NCI-H460 (cell line): ENCODE measurements around the gene EPHA3. TPM values are rescaled to one million over a fixed set of nuclear protein-coding genes. Genes with fewer than 3 reads are reported as not detected.

Experiments
- DNase-seq: peaks from one replicate; pipeline ENCODE4 v3.0.0-alpha.2; 2016; ENCODE audit warnings: low read depth; ENCODE audit errors: extremely low read depth
- total RNA-seq: library from RNA; depleted of rRNA; stranded (reverse); fragments of >200 nt; shearing (Covaris generic); gene quantifications from 2 replicates; pipeline ENCODE4 v1.2.3, GENCODE V29; 2014

The EPHA3 gene
- total RNA-seq, 1 experiment from 2014 or later: 7.2 TPM

- DNase-seq: no peak
Observed at GRCh38 chr3:89434621-89435380, 327.4 kb downstream of the EPHA3 start.

GRCh38 chr3:89436846-89437245 lies 329.4 kb downstream of the EPHA3 start:
- no peak for DNase-seq

- no peak for DNase-seq
Observed at GRCh38 chr3:89440386-89440785, 333.0 kb downstream of the EPHA3 start.

DNA sequence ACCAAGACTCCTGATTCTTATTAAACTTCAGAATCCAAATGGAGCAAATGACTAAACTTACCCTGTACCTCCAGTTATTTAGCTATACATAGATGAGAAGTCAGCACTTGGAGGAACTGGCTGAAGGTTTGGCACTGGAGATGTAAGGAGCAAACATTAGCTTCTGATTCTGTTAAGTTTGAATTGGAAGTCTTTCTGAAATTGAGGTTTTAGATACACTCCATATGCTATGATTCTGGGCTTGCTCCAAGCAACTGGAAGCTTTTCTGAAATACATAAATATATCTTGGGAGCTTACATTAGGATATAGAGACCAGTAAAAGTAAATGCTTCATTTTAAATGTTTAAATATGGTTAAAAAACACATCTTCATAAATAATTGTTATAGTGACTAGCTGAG lies 333.7 kb downstream of the EPHA3 start:
- DNase-seq: no peak

DNA sequence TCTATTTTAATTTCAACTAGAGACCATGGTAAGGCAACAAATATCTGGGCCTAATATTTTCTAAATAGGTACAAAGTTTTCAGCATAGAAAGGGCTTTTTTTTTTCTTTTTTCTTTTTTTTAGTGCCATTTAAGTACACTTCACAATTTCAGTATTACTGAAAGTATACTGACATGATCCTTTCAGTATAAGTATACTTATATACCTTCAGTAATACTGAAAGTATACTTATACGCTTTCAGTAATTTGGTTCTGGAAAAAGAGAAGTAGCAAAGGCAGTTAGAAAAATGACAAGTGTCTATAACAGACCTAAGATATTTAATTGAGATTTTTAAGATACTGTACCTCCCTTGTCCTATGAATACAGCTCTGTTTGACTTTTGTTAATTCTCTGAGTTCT lies 339.2 kb downstream of the EPHA3 start:
- no peak for DNase-seq

GRCh38 chr3:89447243-89447642 lies 339.8 kb downstream of the EPHA3 start:
- no peak for DNase-seq

DNA sequence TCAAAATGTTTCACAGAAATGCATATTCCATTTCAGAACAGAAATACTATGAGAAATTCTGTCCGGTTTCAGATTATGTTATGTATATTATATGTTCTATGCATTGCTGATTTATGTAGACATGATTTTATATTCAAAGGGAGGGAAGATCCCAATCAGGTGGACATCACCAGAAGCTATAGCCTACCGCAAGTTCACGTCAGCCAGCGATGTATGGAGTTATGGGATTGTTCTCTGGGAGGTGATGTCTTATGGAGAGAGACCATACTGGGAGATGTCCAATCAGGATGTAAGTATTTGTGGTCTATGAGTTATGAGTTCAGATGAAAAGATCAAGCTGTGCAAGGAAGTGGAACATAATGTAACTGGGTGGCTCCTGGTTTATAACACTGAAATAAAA lies 341.7 kb downstream of the EPHA3 start:
- no peak for DNase-seq

GRCh38 chr3:89452066-89452465 lies 344.6 kb downstream of the EPHA3 start:
- DNase-seq: no peak

GRCh38 chr3:89455240-89455639 lies 347.8 kb downstream of the EPHA3 start:
- DNase-seq: no peak

- DNase-seq: no peak
Observed at GRCh38 chr3:89467898-89468363, 360.5 kb downstream of the EPHA3 start.

DNA sequence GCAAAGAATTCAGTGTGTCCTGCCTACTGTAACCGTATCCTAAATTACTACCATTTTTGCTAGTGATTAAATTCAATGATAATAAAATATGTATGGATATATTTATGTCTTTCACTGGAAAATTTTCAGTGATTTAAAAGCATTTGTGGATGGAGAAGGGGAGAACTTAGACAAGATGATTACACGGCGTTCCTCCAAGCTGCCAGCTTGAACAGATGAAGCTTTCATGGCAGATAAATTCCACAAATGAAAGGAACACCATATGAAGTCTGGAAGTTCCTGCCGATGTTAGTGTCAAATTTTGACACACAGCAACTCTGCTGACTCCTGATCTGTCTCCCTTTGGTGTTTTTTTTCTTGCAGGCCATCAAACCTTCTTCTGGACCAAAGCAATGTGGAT lies 364.7 kb downstream of the EPHA3 start:
- no peak for DNase-seq

- no peak for DNase-seq
Observed at GRCh38 chr3:89474333-89475130, 367.1 kb downstream of the EPHA3 start.

GRCh38 chr3:89488800-89489580 lies 381.6 kb downstream of the EPHA3 start:
- DNase-seq: no peak

- no peak for DNase-seq
Observed at GRCh38 chr3:89490129-89490528, 382.7 kb downstream of the EPHA3 start.

DNA sequence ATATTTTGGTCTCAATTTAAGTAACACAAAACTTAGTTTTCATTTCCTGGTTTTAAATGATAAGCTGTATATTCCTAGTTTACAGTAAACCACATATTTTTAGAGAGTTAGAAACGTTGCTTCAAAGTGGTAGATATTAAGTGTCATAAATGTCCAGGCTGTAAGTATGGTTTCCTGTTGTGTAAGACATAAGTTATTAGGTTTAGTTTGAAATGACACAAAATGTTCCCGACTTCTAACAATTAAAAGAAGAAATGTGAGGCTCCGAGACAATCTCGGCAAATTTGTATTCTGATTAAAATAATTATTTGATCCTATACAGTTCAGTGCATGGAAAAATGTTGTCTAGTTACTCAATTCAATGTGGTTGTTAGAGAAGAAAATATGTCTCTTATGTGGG lies 387.3 kb downstream of the EPHA3 start:
- no peak for DNase-seq

- DNase-seq: no peak
Observed at GRCh38 chr3:89503891-89504391, 396.5 kb downstream of the EPHA3 start.

DNA sequence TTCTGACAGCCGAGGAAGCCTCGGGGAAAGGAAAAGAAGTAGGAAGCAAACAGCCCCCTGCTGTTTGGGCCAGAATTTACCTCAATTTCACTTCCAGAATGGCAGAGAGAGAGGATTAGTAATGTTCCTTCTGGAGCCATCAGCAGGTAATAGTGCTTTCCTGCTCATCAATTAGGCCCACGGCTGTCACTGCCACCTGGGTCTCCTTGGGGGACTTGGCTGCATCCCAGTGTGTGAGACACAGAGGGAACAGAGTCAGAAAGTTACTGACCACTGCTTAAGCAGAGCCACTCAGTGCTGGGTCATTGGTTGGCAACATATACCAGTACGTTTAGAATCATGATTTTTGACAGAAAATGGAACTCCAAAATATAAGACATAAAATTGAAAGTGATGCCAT lies 397.0 kb downstream of the EPHA3 start:
- DNase-seq: no peak

GRCh38 chr3:89506462-89507103 lies 399.2 kb downstream of the EPHA3 start:
- no peak for DNase-seq

GRCh38 chr3:89521328-89521727 lies 413.9 kb downstream of the EPHA3 start:
- DNase-seq: no peak

- DNase-seq: no peak
Observed at GRCh38 chr3:89522155-89522554, 414.7 kb downstream of the EPHA3 start.

GRCh38 chr3:89525609-89526008 lies 418.2 kb downstream of the EPHA3 start:
- DNase-seq: no peak
